ENCODE data around the gene THSD4.
"Not testable (repeated sequence)": the region's sequence is repeated elsewhere in the genome, so short reads cannot be mapped to it uniquely, and the experiment has no call there.

THSD4 gene

DNA sequence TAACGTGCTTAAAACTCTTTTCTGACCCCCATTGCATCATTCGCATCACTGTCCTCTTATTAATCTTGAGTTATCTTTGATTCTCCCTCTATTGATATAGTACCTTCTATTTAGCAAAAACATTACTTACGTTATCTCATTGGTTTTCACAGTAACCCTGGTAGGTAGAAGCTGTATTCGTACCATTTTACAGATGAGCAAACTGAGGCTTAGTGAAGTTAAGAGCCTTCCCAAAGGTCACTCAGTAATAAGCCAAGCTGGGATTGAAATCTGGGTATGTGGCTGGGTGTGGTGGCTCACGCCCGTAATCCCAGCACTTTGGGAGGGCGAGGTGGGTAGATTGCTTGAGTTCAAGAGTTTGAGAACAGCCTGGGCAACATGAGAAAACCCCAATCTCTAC lies 244.0 kb downstream of the THSD4 start:
- DNase-seq, result no peak

- DNase-seq, result no peak
These were observed 247.3 kb downstream of the THSD4 start for GRCh38 chr15:71362556-71362955.

DNA sequence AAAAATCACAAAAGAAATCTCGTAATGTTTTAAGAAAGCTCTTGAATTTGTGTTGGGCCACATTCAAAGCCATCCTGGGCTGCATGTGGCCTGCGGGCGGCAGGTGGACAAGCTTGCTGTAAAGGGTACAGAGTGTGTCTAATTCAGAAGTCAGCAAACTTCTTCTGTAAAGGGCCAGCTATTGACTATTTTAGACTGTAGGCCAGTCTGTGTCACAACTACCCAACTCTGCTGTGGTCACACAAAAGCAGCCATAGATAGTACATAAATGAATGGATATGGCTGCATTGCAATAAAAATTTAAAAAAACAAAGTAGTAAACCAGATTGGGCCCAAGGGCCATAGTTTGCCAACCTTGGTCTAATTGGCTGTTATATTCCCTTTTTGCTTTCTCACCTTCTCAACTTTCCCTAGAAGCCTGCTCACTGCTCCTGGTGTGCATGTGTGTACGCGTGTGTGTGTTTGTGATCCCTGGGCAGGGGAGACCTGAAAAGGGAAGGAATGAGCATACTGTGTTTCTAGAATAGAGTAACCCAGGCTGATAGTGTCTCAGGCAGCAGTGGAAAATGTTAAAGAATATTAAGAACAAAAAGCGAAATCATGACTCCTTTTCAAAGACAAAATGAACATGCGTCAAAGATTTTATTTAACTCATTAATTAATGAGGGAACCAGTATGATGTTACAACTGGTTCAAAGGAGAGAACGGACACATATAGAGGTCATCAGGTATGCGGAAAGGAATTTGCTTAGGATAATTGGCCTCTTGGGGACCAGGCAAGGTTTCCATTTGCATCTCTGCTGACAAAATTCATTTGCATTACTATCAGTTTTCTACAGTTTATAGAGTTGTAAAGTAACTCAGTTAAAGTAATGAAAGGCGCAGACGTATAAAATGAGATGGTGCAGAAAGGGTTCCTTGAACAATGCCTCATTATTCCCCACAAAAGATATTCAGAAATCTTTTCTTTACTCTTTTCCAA lies 248.0 kb downstream of the THSD4 start:
- no peak for DNase-seq

DNA sequence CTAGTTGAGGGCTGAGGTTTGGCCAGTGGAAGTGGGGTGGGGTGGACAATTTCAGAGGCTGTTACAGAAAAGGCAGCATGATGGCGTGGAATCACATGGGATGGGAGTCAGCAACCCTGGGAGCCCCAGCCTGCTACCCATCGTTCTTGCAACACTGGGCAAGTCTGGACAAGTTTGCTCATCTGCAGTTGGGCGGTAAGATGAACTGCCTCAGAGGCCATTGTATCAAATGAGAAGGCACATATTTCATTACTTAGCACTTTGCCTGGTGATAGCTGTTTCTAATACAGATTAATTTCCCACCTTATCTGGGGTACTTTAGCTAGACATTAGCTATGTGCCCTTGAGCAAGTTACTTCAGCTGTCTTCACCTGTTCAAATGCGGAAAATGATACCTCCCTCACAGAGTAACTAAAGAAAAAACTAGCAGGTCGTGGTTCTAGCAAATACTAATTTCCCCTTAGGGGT lies 248.9 kb downstream of the THSD4 start:
- DNase-seq, result no peak

DNA sequence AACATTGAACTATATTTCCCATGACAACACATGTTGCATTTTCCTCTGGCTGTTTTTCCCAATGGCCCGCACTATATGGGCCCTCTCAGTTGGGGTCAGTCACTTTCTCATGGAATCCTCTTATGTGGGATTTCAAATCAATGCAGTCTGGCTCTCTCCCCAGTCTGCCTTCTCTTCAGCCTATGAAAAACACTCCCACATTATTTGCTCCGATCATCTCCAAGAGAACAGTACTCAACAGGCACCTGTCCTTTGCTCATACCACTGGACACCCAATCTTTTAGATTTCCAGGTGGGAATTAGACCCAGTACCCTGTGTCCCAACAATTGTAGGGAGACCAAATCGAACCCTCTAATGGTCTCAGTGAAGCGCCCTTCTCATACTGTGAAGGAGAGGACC lies 251.3 kb downstream of the THSD4 start:
- DNase-seq, result no peak

GRCh38 chr15:71366926-71367325 lies 251.7 kb downstream of the THSD4 start:
- DNase-seq, result no peak

GRCh38 chr15:71367737-71368136 lies 252.5 kb downstream of the THSD4 start:
- not testable (repeated sequence) for DNase-seq

- not testable (repeated sequence) for DNase-seq
These were observed 257.5 kb downstream of the THSD4 start for GRCh38 chr15:71372769-71373168.

- no peak for DNase-seq
These were observed 258.6 kb downstream of the THSD4 start for GRCh38 chr15:71373917-71374316.

GRCh38 chr15:71374607-71375352 lies 259.5 kb downstream of the THSD4 start:
- DNase-seq, result no peak

GRCh38 chr15:71375934-71376333 lies 260.7 kb downstream of the THSD4 start:
- no peak for DNase-seq

- no peak for DNase-seq
These were observed 264.6 kb downstream of the THSD4 start for GRCh38 chr15:71379893-71380292.

DNA sequence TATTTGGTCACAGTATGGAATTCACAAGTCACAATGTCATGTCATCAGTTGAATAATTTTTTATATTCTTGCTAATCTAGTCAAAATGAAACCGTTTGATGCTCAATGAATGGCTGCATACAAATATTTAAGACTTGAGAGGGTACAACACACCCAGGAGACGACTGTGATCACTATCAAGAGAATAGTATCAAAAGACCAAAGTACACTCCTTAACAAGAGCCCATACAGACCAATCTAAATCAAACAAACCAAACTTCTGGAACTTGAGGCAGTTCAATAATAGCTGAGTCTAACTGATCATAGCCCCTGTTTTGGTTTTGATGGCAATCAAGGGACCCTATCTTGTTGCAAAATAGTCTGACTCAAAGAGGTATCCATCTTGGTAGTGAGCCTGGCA lies 265.1 kb downstream of the THSD4 start:
- no peak for DNase-seq

DNA sequence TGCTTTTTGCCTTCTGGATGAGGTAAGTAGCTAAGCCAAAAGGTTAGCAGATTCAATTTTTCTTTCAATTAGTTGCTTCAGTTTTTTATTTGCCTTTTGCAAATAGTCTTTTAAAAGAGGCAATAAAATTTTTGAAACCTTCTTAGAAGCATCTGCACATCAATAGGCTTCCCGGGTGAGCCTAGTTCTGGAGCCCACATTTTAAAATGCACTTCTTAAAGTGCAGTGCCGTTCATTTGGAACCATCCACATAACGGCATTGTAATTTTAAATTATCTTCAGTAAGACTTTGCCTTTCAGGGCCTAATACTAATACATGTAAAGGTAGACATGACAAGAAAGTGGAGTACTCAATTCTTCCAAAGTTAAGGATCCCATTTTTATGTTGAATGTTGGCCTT lies 269.2 kb downstream of the THSD4 start:
- no peak for DNase-seq

DNA sequence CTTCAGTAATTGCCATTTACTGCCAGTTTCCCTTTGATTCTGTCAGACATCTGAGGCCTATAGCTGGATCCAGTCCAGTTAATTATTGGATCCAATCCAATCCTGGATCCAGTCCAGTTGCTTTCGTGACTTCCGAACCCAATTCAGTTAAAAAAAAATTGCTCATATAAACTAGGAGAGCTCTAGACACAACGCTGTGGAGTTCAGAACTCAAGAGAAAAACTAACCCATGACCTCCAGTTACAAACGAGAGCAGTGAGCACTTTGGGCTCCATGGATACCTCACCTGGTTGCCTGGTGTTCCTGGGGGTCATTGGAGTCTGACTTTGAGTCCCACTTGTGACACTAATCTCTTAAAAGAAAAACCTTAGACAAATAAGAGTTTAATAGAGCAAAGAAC lies 269.8 kb downstream of the THSD4 start:
- DNase-seq, result no peak

- no peak for DNase-seq
These were observed 270.2 kb downstream of the THSD4 start for GRCh38 chr15:71385457-71385856.

GRCh38 chr15:71386005-71386404 lies 270.7 kb downstream of the THSD4 start:
- DNase-seq, result no peak

DNA sequence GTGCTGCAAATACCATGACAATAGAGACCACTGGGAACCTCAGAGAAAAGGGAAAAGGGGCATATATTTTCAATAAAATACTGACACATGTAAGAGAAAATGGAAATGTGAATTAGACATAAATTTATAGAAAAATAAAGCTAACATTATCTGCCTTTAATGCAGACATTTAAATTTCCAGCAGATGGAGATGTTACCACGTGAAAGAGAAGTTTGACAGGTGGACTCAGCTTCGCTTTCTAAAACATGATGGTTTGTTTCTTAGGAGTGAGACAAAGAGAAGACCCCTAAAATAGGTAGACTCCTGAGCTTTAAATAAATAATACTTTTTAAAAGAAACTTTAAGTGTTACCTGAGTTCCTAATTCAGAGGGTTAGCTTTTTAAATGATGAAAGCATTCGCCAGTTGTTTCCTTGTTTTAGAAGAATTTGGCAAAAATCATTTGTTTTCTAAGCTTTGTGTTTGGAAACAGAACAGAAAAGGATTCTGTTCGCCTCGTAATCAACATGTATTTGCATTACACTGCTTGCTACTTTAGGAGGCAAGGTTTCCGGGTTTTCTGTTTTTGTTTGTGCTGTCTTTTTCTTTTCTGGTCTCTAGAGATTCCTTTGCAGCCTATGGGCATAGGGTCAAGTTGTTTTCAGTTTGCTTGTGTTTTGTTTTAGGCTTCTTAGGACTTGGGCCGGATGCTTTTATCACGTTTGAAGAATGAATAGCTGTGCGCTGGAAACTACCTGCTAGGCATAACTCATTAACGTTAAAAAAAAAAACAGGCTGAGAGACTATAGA lies 271.4 kb downstream of the THSD4 start:
- no peak for DNase-seq

DNA sequence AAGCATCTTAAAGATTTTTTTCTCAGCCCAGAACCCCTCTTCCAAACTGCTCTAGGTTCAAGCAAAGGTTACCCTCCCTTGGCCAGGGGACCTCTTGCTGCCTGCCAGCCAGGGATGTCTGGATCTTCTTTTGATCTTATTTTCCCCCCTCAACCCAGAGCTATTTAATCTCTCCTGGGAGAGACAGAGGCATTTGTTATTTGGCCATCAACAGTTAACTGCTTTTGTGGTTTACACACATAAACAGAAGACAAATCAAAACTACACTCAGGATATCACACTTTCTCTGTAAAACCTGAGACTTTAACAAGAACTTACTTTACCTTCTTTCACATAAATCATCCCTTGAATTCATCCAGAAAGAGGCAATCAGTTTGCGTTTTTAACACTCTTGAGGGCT lies 272.5 kb downstream of the THSD4 start:
- DNase-seq, result no peak

GRCh38 chr15:71390096-71390495 lies 274.8 kb downstream of the THSD4 start:
- DNase-seq, result no peak

GRCh38 chr15:71391421-71392088 lies 276.3 kb downstream of the THSD4 start:
- no peak for DNase-seq

GRCh38 chr15:71392861-71393283 lies 277.6 kb downstream of the THSD4 start:
- no peak for DNase-seq
